Fibroblast of upper back skin (primary cell): ENCODE data around the gene FKBP5.
"Not testable (repeated sequence)": the region's sequence is repeated elsewhere in the genome, so short reads cannot be mapped to it uniquely, and the experiment has no call there.

Source experiments
- DNase-seq: peaks from one replicate; pipeline ENCODE4 v3.0.0-alpha.2; 2013

The FKBP5 gene

GRCh38 chr6:35582315-35582714, 106.4 kb downstream of the FKBP5 start:
- DNase-seq = no peak

GRCh38 chr6:35581633-35582032, 107.1 kb downstream of the FKBP5 start:
- no peak for DNase-seq

GRCh38 chr6:35580836-35581235, 107.9 kb downstream of the FKBP5 start:
- no peak for DNase-seq

GRCh38 chr6:35576682-35577081, 112.0 kb downstream of the FKBP5 start:
- DNase-seq = no peak

- DNase-seq = no peak
Observed at GRCh38 chr6:35573495-35574110, 115.1 kb downstream of the FKBP5 start.

- DNase-seq = peak; percentile 5
Observed at GRCh38 chr6:35570885-35571330, 117.8 kb downstream of the FKBP5 start.

GRCh38 chr6:35569011-35569461, 119.7 kb downstream of the FKBP5 start:
- no peak for DNase-seq

- no peak for DNase-seq
Observed at GRCh38 chr6:35566794-35567193, 121.9 kb downstream of the FKBP5 start.

GRCh38 chr6:35564733-35565132, 124.0 kb downstream of the FKBP5 start:
- DNase-seq = no peak

GRCh38 chr6:35562060-35562459, 126.7 kb downstream of the FKBP5 start:
- peak; percentile 6 for DNase-seq

- DNase-seq = no peak
Observed at GRCh38 chr6:35561113-35561512, 127.6 kb downstream of the FKBP5 start.

GRCh38 chr6:35558571-35558970, 130.1 kb downstream of the FKBP5 start:
- no peak for DNase-seq

- DNase-seq = no peak
Observed at GRCh38 chr6:35557239-35557638, 131.5 kb downstream of the FKBP5 start.

GRCh38 chr6:35554811-35555210, 133.9 kb downstream of the FKBP5 start:
- DNase-seq = no peak

- DNase-seq = no peak
Observed at GRCh38 chr6:35553315-35553714, 135.4 kb downstream of the FKBP5 start.

- peak; percentile 26 for DNase-seq
Observed at GRCh38 chr6:35552285-35552917, 136.3 kb downstream of the FKBP5 start.

GRCh38 chr6:35550437-35550836, 138.3 kb downstream of the FKBP5 start:
- DNase-seq = no peak

- no peak for DNase-seq
Observed at GRCh38 chr6:35547676-35548075, 141.0 kb downstream of the FKBP5 start.

GRCh38 chr6:35544769-35545361, 143.8 kb downstream of the FKBP5 start:
- no peak for DNase-seq

GRCh38 chr6:35543459-35544193, 145.1 kb downstream of the FKBP5 start:
- no peak for DNase-seq

GRCh38 chr6:35541836-35542235, 146.9 kb downstream of the FKBP5 start:
- DNase-seq = no peak

GRCh38 chr6:35539223-35539622, 149.5 kb downstream of the FKBP5 start:
- DNase-seq = no peak

- not testable (repeated sequence) for DNase-seq
Observed at GRCh38 chr6:35535847-35536246, 152.9 kb downstream of the FKBP5 start.
